VCaP (cell line): ENCODE data around the gene ARIH2.

Experiments
- H3K27ac ChIP-seq: fragments of 450-650 bp; 2 replicates; pipeline ENCODE4 v1.5.1; 2017
- CTCF ChIP-seq: fragments of 450-650 bp; conservative IDR thresholded peaks from 2 replicates; pipeline ENCODE4 v1.5.1; 2017; ENCODE audit warnings: mild to moderate bottlenecking, moderate library complexity

The ARIH2 gene

DNA sequence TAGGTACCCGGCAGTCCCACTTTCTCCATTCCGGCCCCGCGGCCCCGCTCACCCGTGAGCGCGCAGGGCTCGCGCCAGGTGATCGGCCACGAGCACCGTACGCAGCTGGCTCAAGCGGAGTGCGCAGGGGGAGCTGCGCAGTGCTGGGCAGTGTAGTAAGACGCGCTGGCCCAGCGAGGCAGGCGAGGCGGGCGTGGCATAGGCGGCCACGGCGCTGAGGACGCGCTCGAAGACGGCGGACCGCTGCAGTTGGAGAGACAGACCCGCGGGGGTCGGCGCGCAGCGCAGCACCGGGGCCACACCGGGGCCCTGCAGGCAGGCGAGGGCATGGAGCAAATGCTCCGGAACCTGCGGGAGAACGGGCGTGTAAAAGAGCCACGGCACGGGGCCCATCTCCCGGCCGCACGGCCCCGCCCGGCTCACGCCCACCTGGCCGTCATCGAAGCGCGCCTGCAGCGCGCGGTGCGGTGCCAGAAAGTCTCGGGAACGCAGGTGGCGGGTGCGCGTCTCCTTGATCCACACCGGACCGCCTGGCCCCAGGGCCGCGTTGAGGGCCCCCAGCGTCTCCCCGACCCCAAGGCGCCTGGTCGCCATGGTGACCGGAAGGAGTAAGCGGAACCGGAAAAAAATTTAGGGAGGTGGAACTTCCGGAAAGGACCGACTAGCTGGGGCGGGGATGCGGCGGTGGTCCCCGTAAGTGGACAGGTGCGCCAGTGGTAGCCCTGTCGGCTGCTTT lies 99.5 kb downstream of the ARIH2 start, which contains the start of gene DALRD3:
Gene DALRD3 (minus strand): TSS at position 610 of the 736 bp plus-strand sequence. CDS start 16 bp downstream, at position 594.
- no peak for TF ChIP-seq CTCF
- peak within 1 kb of the TSS; percentile 99 for H3K27ac ChIP-seq

GRCh38 chr3:49018707-49019006 lies 100.0 kb downstream of the ARIH2 start:
- no peak for TF ChIP-seq CTCF
- H3K27ac ChIP-seq, result peak overlapping the region; percentile 99

DNA sequence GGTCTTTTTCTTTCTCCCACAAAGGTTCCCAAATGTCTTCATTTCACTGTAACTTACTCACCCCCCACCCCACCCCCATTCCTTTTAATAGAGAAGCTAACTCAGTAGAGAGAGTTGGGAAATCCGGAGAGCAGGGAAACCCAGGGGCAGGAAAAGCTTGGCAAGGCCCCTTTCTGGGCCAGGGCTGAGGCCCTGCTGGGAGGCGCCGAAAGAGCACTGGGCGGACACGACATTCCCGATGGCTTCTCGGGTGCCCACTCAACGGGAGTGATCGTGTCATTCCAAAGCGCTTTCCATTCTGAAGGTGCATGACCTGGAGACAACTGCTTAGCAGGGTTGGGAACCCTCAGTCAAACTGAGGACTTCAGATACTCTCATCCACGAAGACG lies 101.3 kb downstream of the ARIH2 start:
- peak overlapping the region; percentile 99 for H3K27ac ChIP-seq
- TF ChIP-seq CTCF, result no peak

DNA sequence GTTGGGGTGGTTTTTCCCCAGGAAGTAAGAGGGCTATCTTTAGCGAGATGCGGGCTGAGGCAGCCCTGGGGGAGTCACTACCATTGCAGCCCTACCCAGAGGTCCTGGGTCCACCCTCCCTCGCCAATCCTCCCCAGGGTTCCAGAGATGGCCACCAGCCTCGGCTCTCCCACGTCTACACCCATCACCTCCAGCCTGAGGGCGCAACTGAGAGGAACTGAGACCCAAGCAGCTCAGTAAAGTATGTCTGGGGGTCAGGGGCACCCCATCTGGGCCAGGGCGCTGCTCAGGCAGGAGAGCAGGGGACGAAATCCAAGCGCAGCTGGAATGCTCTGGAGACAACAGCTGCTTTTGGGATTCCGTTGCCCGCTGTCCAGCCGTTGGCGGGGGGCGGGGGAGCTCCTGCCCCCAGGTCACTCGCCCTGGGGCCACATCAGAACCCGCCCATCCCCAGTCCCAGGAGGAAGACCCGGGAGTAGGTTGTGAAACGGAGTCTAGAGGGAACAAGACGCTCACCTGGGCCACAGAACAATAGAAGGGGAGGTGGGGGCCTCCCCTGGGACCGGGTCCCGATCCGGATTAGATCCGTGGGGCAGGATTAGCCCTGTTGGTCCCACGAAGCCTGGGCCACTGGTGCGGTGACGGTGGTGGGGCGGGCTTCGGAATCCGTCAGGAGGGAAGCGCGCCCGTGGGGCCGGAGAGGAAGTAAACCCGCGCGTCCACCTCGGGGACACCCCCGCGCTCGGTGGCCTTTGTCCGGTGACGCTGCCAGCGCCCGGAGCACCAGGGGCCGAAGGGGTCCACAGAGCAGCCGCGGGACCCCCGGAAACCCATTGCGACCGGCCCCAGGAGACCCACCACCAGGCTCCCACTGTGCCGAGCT lies 101.9 kb downstream of the ARIH2 start:
- H3K27ac ChIP-seq, result peak overlapping the region; percentile 99
- no peak for TF ChIP-seq CTCF

DNA sequence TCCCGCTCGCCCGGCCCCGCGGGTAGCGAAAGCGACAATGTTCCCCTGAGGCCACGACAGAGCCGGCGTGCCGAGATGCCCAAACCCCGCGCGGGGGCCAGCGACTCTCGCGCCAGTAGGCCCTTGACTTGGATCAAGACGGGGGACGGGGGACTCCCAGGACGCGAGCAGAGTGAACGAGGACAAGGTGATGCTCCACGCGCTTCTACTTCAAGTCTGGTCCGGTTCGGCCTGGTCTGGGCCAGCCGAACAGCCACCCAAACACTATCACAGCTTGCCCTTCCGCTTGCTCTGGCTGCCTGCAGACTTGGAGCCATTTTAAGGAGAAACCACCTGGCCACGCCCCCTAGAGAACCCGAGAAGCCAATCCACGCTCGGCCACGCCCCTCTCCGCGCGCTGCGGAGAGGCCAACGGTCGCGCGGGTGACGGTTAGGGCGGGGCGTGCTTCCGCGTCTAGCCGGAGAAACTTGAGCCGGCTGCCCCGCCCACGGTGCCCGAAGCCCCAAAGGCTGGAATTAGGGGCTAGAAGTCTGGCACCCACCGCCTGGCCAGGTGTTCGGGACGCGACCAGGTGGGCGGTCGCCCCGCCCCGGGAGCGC lies 102.7 kb downstream of the ARIH2 start:
- TF ChIP-seq CTCF, result 0 out of 2 replicates have a peak, but pooled peaks have one; percentile 5
- peak overlapping the region; percentile 99 for H3K27ac ChIP-seq

DNA sequence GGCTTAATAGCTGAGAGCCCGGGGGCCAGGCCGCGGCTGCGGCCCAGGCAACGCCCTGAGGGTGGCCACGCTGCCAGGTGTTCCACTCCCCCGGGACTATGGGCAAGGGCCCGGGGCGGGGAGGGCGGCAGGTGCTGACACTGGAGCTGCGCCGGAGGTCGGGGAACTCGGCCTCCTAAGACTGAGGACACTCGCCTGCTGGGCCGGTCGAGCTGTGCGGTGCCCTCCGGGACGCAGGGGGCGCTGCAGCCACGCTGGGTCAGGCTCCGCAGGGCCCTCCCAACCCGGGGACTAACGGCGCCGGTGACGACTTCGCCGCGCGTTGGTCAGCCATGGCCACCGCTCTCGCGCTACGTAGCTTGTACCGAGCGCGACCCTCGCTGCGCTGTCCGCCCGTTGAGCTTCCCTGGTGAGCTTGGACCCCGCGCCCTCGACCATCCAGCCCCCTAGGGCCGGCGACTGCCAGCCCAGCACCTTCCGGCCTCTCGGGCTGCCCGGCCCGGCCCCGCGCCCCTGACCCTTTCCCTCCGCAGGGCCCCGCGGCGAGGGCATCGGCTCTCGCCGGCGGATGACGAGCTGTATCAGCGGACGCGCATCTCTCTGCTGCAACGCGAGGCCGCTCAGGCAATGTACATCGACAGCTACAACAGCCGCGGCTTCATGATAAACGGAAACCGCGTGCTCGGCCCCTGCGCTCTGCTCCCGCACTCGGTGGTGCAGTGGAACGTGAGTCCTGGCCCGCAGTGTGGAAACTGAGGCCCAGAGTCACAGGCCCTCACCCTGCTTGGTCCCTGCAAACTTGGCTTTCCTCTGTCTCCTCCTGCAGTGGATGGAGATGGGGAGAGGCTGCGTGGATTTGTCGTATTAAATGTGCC lies 103.4 kb downstream of the ARIH2 start, which contains the start of gene NDUFAF3:
Gene NDUFAF3 (plus strand): TSS at position 309 of the 875 bp plus-strand sequence. CDS start 24 bp downstream, at position 333.
- H3K27ac ChIP-seq, result peak within 1 kb of the TSS; percentile 99
- peak; percentile 98 for TF ChIP-seq CTCF
